ENCODE measurements around the gene GPR27.

GRCh38 chr3:71797455-71797854 is 43.8 kb downstream of the GPR27 start:
- TF ChIP-seq POLR2AphosphoS5 (IDR thresholded peaks at IDR 0.05; ENCODE audit: low read depth, low read length) (no peak), REST (IDR thresholded peaks at IDR 0.05; ENCODE audit: insufficient read depth in 1 of 2, low read depth in 2 of 2, low read length in 2 of 2) (no peak), TAF1 (IDR thresholded peaks at IDR 0.05; ENCODE audit: borderline replicate concordance, insufficient read depth, low read length) (no peak), SIN3A (IDR thresholded peaks at IDR 0.05; ENCODE audit: borderline replicate concordance, insufficient read depth, low read length) (no peak)

Measured in PFSK-1 (cell line).